Fibroblast of skin of abdomen (primary cell): ENCODE data around the gene CAMSAP3.

ENCODE experiments used
- DNase-seq: peaks from one replicate; pipeline ENCODE4 v3.0.0-alpha.2; 2013

Gene CAMSAP3

DNA sequence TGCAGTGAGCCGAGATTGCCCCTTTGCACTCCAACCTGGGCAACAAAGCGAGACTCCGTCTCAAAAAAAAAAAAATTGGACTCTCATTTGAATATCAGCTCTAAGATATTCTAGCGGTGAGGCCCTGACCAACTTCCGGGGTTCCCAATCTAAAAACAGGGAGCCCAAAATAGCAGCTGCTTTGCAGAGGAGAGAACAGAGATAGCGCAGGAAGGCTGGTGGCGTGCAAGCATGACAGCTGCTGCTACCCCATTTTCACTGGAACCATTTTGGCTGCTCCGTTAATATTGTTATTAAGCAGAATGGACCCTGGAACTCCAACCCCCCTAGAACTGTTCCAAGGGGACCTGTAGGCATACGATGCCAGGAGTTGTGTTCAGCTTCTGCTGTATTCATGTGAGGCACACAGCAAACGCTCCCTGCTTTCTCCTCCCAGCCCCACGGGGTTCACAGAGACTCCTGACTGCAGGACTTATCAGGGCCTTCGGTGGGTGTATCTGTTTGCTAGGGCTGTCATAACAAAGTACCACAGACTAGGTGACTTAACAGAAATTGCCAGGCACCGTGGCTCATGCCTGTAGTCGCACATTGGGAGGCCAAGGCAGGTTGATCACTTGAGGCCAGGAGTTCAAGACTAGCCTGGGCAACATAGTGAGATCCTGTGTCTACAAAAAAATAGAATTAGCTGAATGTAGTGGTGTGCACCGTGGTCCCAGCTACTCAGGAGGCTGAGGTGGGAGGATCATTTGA lies 52.8 kb downstream of the CAMSAP3 start:
- no peak for DNase-seq

DNA sequence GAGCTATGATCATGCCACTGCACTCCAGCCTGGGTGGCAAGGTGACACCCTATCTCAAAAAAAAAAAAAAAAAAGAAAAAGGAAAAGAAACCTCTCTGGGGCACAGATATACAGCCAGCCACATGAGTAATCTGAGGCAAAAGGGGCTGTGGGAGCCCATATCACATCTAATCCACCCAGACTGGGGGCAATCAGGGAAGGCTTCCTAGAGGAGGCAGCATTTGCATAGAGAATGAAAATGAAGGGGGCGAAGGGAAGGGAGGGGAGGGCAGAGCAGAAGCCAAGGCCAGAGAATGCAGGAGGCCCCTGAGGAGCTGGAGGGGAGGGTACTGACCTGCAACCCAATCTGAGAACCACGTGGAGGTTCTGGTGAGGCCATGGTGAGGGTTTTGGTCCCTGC lies 54.5 kb downstream of the CAMSAP3 start:
- DNase-seq, result no peak

GRCh38 chr19:7652061-7652641 lies 56.5 kb downstream of the CAMSAP3 start:
- DNase-seq, result peak; percentile 62

DNA sequence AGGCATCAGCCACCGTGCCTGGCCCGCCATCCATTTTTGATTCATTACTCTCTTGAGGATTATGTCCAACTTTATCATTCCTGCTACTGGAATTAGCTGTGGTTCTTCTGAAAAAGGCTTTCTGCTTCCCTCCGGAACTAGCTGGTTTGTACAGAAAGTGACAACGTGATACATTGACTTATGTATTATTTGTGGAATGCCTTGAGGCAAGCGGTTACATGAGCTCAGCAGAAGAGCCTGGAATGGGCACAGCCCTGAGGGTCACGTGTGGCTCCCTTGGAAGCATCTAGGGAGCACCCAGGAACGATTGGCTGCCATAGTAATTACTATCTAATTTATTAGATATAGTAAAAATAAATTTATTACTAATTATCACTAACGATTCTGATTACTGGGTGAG lies 58.7 kb downstream of the CAMSAP3 start:
- no peak for DNase-seq

DNA sequence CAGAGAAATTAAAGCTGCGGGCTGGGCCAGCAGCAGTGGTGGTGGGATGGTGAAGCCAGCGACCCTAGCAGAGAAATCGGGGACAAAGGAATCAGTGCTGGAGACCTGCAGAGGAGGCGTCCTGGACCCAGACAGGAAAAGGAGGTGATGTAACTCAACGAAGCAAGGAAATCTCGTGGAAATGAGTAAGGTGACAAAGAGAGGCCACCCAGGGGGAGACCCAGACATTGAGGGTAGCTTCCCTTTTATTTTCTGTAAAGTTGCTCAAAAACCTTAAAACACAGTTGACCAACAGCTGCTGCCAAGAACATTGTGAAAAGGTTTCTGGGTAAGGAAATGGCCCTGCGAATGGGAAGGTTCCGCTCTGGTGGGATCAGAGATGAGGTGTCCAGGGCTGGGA lies 59.9 kb downstream of the CAMSAP3 start:
- no peak for DNase-seq

GRCh38 chr19:7657131-7657751 lies 61.6 kb downstream of the CAMSAP3 start:
- DNase-seq, result no peak

GRCh38 chr19:7658219-7658686 lies 62.6 kb downstream of the CAMSAP3 start:
- no peak for DNase-seq

- no peak for DNase-seq
Observed at GRCh38 chr19:7661744-7662538, 66.3 kb downstream of the CAMSAP3 start.

DNA sequence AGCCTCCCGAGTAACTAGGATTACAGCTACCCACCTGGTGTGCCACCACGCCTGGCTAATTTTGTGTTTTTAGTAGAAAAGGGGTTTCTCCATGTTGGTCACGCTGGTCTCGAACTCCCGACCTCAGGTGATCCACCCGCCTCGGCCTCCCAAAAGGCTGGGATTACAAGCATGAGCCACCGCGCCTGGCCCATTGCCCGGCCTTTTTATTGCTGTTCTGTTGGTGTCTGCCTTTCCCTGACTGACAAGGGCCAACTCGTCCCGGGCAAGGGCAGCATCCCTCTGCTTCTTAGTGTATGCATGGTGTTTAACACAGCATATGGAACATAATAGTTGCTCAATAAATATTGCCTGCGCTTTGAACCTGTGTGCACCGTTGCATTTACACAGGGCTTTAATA lies 67.0 kb downstream of the CAMSAP3 start:
- no peak for DNase-seq

DNA sequence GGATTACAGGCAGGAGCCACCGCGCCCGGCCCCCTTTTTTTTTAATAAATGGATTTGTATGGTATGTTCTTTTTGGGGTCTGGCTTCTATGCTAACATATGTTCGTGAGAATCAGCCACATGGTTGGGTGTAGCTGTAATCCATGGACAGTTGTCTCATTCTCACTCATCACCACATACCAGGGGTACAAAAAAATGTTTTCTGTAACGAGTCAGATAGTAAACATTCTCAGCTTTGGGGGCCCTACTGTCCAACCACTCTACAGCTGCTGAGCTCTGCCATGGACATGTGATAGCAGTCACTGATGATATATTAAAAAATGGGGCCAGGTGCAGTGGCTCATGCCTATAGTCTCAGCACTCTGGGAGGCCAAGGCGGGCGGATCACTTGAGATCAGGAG lies 68.0 kb downstream of the CAMSAP3 start:
- no peak for DNase-seq

DNA sequence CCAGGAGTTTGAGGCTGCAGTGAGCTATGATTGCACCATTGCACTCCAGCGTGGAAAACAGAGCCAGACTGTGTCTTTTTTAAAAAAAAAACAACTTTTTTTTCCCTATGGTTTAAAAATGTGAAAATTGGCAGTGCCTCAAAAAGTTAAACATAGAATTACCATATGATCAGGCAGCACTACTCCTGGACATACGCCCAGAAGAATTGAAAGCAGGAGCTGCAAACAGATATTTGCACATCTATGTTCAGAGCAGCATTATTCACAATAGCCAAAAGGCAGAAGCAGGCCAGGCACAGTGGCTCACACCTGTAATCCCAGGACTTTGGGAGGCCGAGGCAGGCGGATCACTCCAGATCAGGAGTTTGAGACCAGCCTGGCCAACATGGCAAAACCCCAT lies 69.4 kb downstream of the CAMSAP3 start:
- DNase-seq, result peak; percentile 65
